NB4 (cell line): Measurements from ENCODE around the gene CACNA2D3.
"Not testable (repeated sequence)": the region's sequence is repeated elsewhere in the genome, so short reads cannot be mapped to it uniquely, and the experiment has no call there.

Experiments
- DNase-seq: peaks from one replicate; pipeline ENCODE4 v3.0.0; 2010; ENCODE audit warnings: low read depth
- H3K4me3 ChIP-seq: one replicate; pipeline ENCODE4 v1.5.1; 2011; ENCODE audit warnings: mild to moderate bottlenecking, low read depth, low read length, moderate library complexity
- CTCF ChIP-seq: IDR thresholded peaks from one replicate; pipeline ENCODE4 v1.5.1; 2012; ENCODE audit warnings: low read depth, low read length
- MAX ChIP-seq: IDR thresholded peaks from 2 replicates; pipeline ENCODE4 v1.6.1; 2011; ENCODE audit warnings: low read depth, low read length
- MYC ChIP-seq: IDR thresholded peaks from 2 replicates; pipeline ENCODE4 v1.6.1; 2011; ENCODE audit warnings: low read depth, low read length
- POLR2A ChIP-seq: IDR thresholded peaks from 2 replicates; pipeline ENCODE4 v1.6.1; 2011; ENCODE audit warnings: mild to moderate bottlenecking; ENCODE audit not compliant: insufficient read length; ENCODE audit errors: extremely low read depth

Gene CACNA2D3

GRCh38 chr3:54621184-54621583 lies 498.8 kb downstream of the CACNA2D3 start:
- TF ChIP-seq MAX (no peak), CTCF (no peak), POLR2A (no peak), MYC (no peak)

GRCh38 chr3:54622678-54623077 lies 500.3 kb downstream of the CACNA2D3 start:
- TF ChIP-seq MYC = no peak
- no peak for TF ChIP-seq CTCF
- no peak for TF ChIP-seq MAX
- no peak for TF ChIP-seq POLR2A
- DNase-seq = no peak
- no peak overlapping the region for H3K4me3 ChIP-seq

More at GRCh38 chr3:54621184-54621583, 498.8 kb downstream of the CACNA2D3 start:
- no peak for DNase-seq
- no peak overlapping the region for H3K4me3 ChIP-seq

- H3K4me3 ChIP-seq = no peak overlapping the region
- TF ChIP-seq CTCF (no peak), MYC (no peak), MAX (no peak), POLR2A (no peak)
- DNase-seq = no peak
Observed at GRCh38 chr3:54625805-54626787, 503.7 kb downstream of the CACNA2D3 start.

GRCh38 chr3:54628888-54629441 lies 506.6 kb downstream of the CACNA2D3 start:
- no peak overlapping the region for H3K4me3 ChIP-seq
- TF ChIP-seq CTCF (no peak), MAX (no peak), MYC (no peak), POLR2A (no peak)
- DNase-seq = no peak

- DNase-seq = no peak
- no peak overlapping the region for H3K4me3 ChIP-seq
- TF ChIP-seq CTCF (no peak), POLR2A (no peak), MYC (no peak), MAX (no peak)
Observed at GRCh38 chr3:54630101-54630623, 507.8 kb downstream of the CACNA2D3 start.

GRCh38 chr3:54631001-54631400 lies 508.6 kb downstream of the CACNA2D3 start:
- DNase-seq = not testable (repeated sequence)

More at GRCh38 chr3:54631001-54631400, 508.6 kb downstream of the CACNA2D3 start:
- H3K4me3 ChIP-seq = not testable (repeated sequence)
